Activated CD8-positive, alpha-beta T cell treated with anti-CD3 and anti-CD28 coated beads for 36 hours (primary cell): ENCODE measurements around the gene MYOCD. TPM values are rescaled to one million over a fixed set of nuclear protein-coding genes. Genes with fewer than 3 reads are reported as not detected.

Experiments used
- ATAC-seq: fragments of 200-7000 bp; cut with Tn5 transposase; one replicate; pipeline ENCODE4 v1.10.0; 2021; ENCODE audit warnings: mild to moderate bottlenecking, moderate library complexity
- CTCF ChIA-PET: fragments of 350-600 bp; sonication (Branson Sonifier 250); formaldehyde crosslinking; loops from one replicate; lab custom pipeline; 2021; ENCODE audit warnings: antibody characterized with exemption; lab: Charles Lee
- POLR2A ChIA-PET: fragments of 350-600 bp; sonication (Branson Sonifier 250); formaldehyde crosslinking; loops from one replicate; lab custom pipeline; 2021; ENCODE audit warnings: antibody characterized with exemption; lab: Charles Lee
- DNase-seq: peaks from one replicate; pipeline ENCODE4 v3.0.0-alpha.2; 2020
- H3K27ac Mint-ChIP-seq: one replicate; pipeline ENCODE4 v1.8.0; 2021; ENCODE audit warnings: mild to moderate bottlenecking, mixed read lengths
- H3K27me3 Mint-ChIP-seq: one replicate; pipeline ENCODE4 v1.8.0; 2021; ENCODE audit warnings: mixed read lengths
- H3K36me3 Mint-ChIP-seq: one replicate; pipeline ENCODE4 v1.8.0; 2021; ENCODE audit warnings: low read depth, mixed read lengths
- H3K4me1 Mint-ChIP-seq: one replicate; pipeline ENCODE4 v1.8.0; 2021; ENCODE audit warnings: low read depth, mixed read lengths
- H3K4me3 Mint-ChIP-seq: one replicate; pipeline ENCODE4 v1.8.0; 2021; ENCODE audit warnings: mild to moderate bottlenecking, moderate library complexity, mixed read lengths
- H3K9me3 Mint-ChIP-seq: one replicate; pipeline ENCODE4 v1.8.0; 2021; ENCODE audit warnings: mixed read lengths
- intact Hi-C: fragments of 100-400 bp; cut with micrococcal nuclease; formaldehyde crosslinking; loops from one replicate; pipeline ENCODE4 v1.10.0; 2022
- total RNA-seq, 2 experiments: library from RNA; stranded (reverse); gene quantifications; one replicate each; pipeline ENCODE4 v1.2.3, GENCODE V29; 2021
- TF ChIP-seq, protein P1 (sequence below): fragments of 200-600 bp; IDR thresholded peaks from one replicate; pipeline ENCODE4 v1.8.0; 2022; ENCODE audit warnings: antibody characterized with exemption, mild to moderate bottlenecking

MYOCD gene
- total RNA-seq, 2 experiments from 2014 or later, result not detected

DNA sequence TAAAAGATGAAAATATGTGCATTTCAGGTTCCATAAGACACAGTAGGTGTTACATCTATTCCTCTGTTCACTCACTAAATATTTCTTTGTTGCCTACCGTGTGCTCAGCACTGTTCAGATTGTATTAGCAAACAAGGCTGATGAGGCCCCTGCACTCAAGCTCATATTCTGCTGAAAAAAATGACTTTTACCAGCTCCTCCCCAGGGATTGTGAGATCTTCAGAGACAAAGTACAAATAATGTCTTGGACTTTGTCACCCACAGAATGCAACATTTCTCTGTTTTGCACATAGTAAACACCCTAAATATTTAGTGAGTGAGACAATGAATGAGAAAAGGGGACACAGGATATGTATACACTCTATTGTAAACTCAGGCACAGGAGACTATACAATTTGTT lies 21.9 kb upstream of the MYOCD start:
- H3K9me3 Mint-ChIP-seq, result no peaks in the 10 kb centered on the region
- no peak overlapping the region for H3K27ac Mint-ChIP-seq
- peaks cover 2% of the 10 kb centered on the region for H3K27me3 Mint-ChIP-seq
- no peaks in the 10 kb centered on the region for H3K36me3 Mint-ChIP-seq
- intact Hi-C loops, result no loop called here
- H3K4me3 Mint-ChIP-seq, result no peak overlapping the region
- no peaks in the 10 kb centered on the region for H3K4me1 Mint-ChIP-seq
- ATAC-seq (no peak), DNase-seq (no peak)
- ChIA-PET CTCF (no interaction called here), POLR2A (no interaction called here)
- TF ChIP-seq, protein P1, sequence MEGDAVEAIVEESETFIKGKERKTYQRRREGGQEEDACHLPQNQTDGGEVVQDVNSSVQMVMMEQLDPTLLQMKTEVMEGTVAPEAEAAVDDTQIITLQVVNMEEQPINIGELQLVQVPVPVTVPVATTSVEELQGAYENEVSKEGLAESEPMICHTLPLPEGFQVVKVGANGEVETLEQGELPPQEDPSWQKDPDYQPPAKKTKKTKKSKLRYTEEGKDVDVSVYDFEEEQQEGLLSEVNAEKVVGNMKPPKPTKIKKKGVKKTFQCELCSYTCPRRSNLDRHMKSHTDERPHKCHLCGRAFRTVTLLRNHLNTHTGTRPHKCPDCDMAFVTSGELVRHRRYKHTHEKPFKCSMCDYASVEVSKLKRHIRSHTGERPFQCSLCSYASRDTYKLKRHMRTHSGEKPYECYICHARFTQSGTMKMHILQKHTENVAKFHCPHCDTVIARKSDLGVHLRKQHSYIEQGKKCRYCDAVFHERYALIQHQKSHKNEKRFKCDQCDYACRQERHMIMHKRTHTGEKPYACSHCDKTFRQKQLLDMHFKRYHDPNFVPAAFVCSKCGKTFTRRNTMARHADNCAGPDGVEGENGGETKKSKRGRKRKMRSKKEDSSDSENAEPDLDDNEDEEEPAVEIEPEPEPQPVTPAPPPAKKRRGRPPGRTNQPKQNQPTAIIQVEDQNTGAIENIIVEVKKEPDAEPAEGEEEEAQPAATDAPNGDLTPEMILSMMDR, result no peak

DNA sequence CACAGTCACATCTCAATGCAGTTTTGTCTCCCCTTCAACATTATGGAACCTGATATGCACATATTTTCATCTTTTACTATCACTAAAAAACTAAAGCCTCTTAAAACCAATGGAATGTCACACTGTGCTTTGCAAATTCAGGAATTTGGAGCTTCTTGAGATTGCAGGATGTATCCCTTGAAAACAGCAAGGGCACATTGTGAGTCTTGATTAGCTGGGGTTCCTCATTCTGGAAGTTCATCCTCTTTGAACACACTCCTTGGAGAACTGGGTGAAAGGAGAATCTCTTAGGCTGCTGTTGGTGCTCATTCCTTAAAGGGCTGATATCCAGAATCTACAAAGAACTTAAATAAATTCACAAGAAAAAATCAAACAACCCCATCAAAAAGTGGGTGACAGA lies 21.1 kb upstream of the MYOCD start:
- DNase-seq, result no peak
- peaks cover 3% of the 10 kb centered on the region for H3K27me3 Mint-ChIP-seq
- TF ChIP-seq, protein P1, result no peak
- intact Hi-C loops, result no loop called here
- no peaks in the 10 kb centered on the region for H3K9me3 Mint-ChIP-seq
- no peaks in the 10 kb centered on the region for H3K36me3 Mint-ChIP-seq
- no peak for ATAC-seq
- H3K27ac Mint-ChIP-seq, result no peak overlapping the region
- H3K4me1 Mint-ChIP-seq, result no peaks in the 10 kb centered on the region
- no peak overlapping the region for H3K4me3 Mint-ChIP-seq
- ChIA-PET POLR2A (interaction anchor here (0.6 kb wide), 1 partner anchor 1377 kb away, joined by 3 read pairs; no protein-coding TSS in a partner anchor), CTCF (no interaction called here)

DNA sequence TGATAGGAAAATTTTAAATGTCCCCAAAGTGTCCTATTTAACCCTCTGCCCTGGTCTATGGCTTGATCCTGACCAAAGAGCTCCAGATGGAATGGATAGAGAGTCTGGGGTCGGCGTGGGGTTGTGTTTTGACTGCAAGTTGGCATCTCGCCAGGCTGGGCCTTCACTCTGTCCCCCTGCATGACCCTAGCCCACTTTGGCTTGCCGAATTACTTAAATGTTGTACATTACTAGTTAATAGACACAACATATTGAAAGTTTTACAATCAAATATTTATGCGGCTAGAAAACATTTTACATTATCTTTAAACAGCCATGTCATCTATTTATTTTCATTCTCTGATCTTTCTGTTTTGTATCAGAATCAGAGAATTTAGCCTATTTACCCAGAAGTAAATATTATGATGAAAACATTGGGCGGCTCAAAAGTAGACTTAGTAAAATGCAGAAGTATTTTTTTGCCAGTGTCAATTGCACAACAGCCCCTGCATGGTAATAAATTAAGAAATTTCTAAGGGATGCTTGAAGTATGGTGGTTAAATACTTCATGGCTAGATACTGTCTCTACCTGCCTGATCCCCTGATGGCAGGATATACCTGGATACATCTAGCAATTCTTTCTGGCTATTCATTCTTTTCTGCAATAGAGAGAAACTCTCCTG lies 18.8 kb upstream of the MYOCD start:
- Mint-ChIP-seq H3K36me3 (no peaks in the 10 kb centered on the region), H3K4me1 (no peaks in the 10 kb centered on the region), H3K4me3 (no peak overlapping the region), H3K9me3 (no peaks in the 10 kb centered on the region), H3K27ac (no peak overlapping the region), H3K27me3 (peaks cover 4% of the 10 kb centered on the region)
- POLR2A ChIA-PET, result no interaction called here
- intact Hi-C loops, result no loop called here
- TF ChIP-seq, protein P1, result no peak
- CTCF ChIA-PET, result no interaction called here
- ATAC-seq, result no peak
- DNase-seq, result no peak

DNA sequence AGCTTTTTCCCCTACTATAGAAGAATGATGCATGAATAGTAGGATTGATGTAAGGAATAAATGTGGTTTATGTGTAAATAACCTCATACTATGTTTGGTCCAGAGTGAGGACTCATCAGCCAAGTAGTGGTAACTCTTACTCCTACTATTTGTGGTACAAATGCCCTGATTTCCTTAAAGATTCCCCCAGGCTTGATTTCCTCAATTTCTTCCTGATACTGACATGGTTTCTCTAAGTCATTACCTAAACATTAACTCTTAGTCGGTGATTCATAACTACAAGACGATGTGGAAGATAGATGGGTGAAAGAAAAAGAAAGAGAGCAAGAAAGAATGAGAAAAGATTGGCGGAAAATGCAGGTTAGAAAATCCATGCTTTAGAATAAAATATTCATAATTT lies 17.2 kb upstream of the MYOCD start:
- POLR2A ChIA-PET, result interaction anchor here (0.7 kb wide), 1 partner anchor 24 kb away, joined by 3 read pairs; no protein-coding TSS in a partner anchor
- ATAC-seq (no peak), DNase-seq (no peak)
- no peak overlapping the region for H3K4me3 Mint-ChIP-seq
- peaks cover 4% of the 10 kb centered on the region for H3K27me3 Mint-ChIP-seq
- no peaks in the 10 kb centered on the region for H3K9me3 Mint-ChIP-seq
- CTCF ChIA-PET, result no interaction called here
- TF ChIP-seq, protein P1, result no peak
- intact Hi-C loops, result no loop called here
- H3K36me3 Mint-ChIP-seq, result no peaks in the 10 kb centered on the region
- no peaks in the 10 kb centered on the region for H3K4me1 Mint-ChIP-seq
- H3K27ac Mint-ChIP-seq, result no peak overlapping the region

DNA sequence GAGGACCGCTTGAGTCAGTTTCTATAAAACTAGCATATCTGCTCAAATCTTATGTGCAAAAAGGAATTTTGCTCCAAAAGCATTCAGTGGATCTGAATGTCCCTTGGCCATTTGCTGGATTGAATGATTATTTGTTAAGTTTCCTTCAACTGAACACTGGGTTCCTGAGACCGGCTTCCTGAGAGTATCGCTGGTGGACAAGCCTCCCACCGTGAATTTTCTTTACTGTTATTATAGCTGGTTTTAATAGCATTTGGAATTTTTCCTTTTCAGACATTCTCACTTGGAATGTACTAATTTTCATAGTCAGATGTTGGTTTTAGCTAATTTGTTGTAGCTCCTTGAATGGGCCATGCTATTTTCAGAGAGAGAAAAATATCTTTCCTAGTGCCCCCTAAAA lies 9.8 kb upstream of the MYOCD start:
- POLR2A ChIA-PET, result no interaction called here
- H3K36me3 Mint-ChIP-seq, result no peaks in the 10 kb centered on the region
- ATAC-seq (no peak), DNase-seq (no peak)
- no peak overlapping the region for H3K27ac Mint-ChIP-seq
- H3K27me3 Mint-ChIP-seq, result no peaks in the 10 kb centered on the region
- H3K9me3 Mint-ChIP-seq, result peaks cover 2% of the 10 kb centered on the region
- intact Hi-C loops, result no loop called here
- TF ChIP-seq, protein P1, result no peak
- no peaks in the 10 kb centered on the region for H3K4me1 Mint-ChIP-seq
- H3K4me3 Mint-ChIP-seq, result no peak overlapping the region
- CTCF ChIA-PET, result no interaction called here
